Vein endothelial cell (primary cell): ENCODE results near the gene VPS54. TPM values are rescaled to one million over a fixed set of nuclear protein-coding genes. Genes with fewer than 3 reads are reported as not detected.

Experiments used
- small RNA-seq: library from RNA; depleted of rRNA; stranded (forward); fragments of <200 nt; gene quantifications from one replicate; pipeline ENCODE3, GENCODE V24; 2012
- total RNA-seq: library from RNA; depleted of rRNA; stranded (reverse); fragments of >200 nt; gene quantifications from 2 replicates; pipeline ENCODE4 v1.2.3, GENCODE V29; 2012

Gene VPS54, protein sequence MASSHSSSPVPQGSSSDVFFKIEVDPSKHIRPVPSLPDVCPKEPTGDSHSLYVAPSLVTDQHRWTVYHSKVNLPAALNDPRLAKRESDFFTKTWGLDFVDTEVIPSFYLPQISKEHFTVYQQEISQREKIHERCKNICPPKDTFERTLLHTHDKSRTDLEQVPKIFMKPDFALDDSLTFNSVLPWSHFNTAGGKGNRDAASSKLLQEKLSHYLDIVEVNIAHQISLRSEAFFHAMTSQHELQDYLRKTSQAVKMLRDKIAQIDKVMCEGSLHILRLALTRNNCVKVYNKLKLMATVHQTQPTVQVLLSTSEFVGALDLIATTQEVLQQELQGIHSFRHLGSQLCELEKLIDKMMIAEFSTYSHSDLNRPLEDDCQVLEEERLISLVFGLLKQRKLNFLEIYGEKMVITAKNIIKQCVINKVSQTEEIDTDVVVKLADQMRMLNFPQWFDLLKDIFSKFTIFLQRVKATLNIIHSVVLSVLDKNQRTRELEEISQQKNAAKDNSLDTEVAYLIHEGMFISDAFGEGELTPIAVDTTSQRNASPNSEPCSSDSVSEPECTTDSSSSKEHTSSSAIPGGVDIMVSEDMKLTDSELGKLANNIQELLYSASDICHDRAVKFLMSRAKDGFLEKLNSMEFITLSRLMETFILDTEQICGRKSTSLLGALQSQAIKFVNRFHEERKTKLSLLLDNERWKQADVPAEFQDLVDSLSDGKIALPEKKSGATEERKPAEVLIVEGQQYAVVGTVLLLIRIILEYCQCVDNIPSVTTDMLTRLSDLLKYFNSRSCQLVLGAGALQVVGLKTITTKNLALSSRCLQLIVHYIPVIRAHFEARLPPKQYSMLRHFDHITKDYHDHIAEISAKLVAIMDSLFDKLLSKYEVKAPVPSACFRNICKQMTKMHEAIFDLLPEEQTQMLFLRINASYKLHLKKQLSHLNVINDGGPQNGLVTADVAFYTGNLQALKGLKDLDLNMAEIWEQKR
- total RNA-seq: 15.7 and 17.1 TPM in 2 replicates

GRCh38 chr2:64019083-64019974 lies at the start of gene VPS54:
TSS of gene VPS54 (minus strand) at chr2:64019428. CDS start at chr2:63983999, 35,429 bp downstream.

Small RNA genes within 50 kb of the gene (small RNA-seq; reads per million reads assigned to genes)
- gene RF01293: not detected

Other genes with a start within 250 kb of the VPS54 start
- 84.4 and 90.5 TPM in 2 replicates for gene UGP2, start 177.5 kb downstream of the VPS54 start, total RNA-seq
- gene PELI1, start 125.0 kb upstream of the VPS54 start, total RNA-seq: 46.1 and 48.0 TPM in 2 replicates